Bladder microvascular endothelial cell (primary cell): ENCODE data around the gene RBP4. TPM values are rescaled to one million over a fixed set of nuclear protein-coding genes. Genes with fewer than 3 reads are reported as not detected.

Experiments used
- total RNA-seq: library from RNA; depleted of rRNA; stranded (reverse); fragments of >200 nt; gene quantifications from 2 replicates; pipeline ENCODE4 v1.2.3, GENCODE V29; 2014

Gene RBP4
- total RNA-seq = not detected in 2 replicates

GRCh38 chr10:93601146-93601773, at the start of gene RBP4:
TSS of gene RBP4 (minus strand) at chr10:93601235. CDS start at chr10:93601028, 207 bp downstream.

GRCh38 chr10:93612311-93612710, 11.3 kb upstream of the RBP4 start, which contains the start of gene PDE6C:
TSS of gene PDE6C (plus strand) at chr10:93612537. CDS start at chr10:93612726, 189 bp downstream.

GRCh38 chr10:93566435-93567276, 34.4 kb downstream of the RBP4 start, which contains the start of gene FFAR4:
TSS of gene FFAR4 (plus strand) at chr10:93566665. CDS start at chr10:93566721, 56 bp downstream.

Other genes with a start within 250 kb of the RBP4 start
- gene MYOF, start 118.9 kb downstream of the RBP4 start, total RNA-seq = 145 and 254 TPM in 2 replicates
- gene CEP55, start 104.6 kb downstream of the RBP4 start, total RNA-seq = 28.9 and 47.8 TPM in 2 replicates
- not detected in 2 replicates for gene FFAR4, start 34.6 kb downstream of the RBP4 start, total RNA-seq
- gene PDE6C, start 11.3 kb upstream of the RBP4 start, total RNA-seq = not detected in 2 replicates
- 1.9 and 15.2 TPM in 2 replicates for gene FRA10AC1, start 101.4 kb upstream of the RBP4 start, total RNA-seq
- not detected in 2 replicates for gene LGI1, start 156.7 kb upstream of the RBP4 start, total RNA-seq